MM.1S (cell line): ENCODE measurements around the gene TMEFF1.
"Not testable (repeated sequence)": the region's sequence is repeated elsewhere in the genome, so short reads cannot be mapped to it uniquely, and the experiment has no call there.

Experiments used
- EZH2 ChIP-seq: fragments of 300-600 bp; sonication (generic); optimal IDR thresholded peaks from 2 replicates; pipeline ENCODE3; 2017; ENCODE audit warnings: low read depth, mild to moderate bottlenecking, antibody characterized with exemption, low read length, mixed read lengths
- EZH2phosphoT487 ChIP-seq: fragments of 300-600 bp; sonication (generic); IDR thresholded peaks from 2 replicates; pipeline ENCODE4 v1.6.1; 2018; ENCODE audit warnings: antibody characterized with exemption, low read length
- TF ChIP-seq, protein P1 (sequence below): fragments of 300-600 bp; sonication (generic); IDR thresholded peaks from 2 replicates; pipeline ENCODE4 v1.5.1; 2016; ENCODE audit warnings: antibody characterized with exemption, low read length, mixed read lengths

DNA sequence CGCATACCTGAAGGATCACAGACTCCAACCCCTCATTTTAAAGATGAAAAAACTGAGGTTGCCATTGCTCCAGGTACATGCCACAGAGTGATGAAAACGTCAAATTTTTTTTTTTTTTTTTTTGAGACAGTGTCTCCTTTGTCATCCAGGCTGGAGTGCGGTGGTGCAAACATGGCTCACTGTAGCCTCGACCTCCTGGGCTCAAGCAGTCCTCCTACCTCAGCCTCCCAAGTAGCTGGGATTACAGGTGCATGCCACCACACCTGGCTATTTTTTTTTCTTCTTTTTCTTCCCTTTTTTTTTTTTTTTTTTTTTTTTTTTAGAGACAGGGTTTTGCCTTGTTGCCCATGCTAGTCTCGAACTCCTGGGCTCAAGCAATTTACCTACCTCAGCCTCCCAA lies 32.5 kb upstream of the TMEFF1 start:
- TF ChIP-seq EZH2, EZH2phosphoT487: not testable (repeated sequence)
- TF ChIP-seq, protein P1, sequence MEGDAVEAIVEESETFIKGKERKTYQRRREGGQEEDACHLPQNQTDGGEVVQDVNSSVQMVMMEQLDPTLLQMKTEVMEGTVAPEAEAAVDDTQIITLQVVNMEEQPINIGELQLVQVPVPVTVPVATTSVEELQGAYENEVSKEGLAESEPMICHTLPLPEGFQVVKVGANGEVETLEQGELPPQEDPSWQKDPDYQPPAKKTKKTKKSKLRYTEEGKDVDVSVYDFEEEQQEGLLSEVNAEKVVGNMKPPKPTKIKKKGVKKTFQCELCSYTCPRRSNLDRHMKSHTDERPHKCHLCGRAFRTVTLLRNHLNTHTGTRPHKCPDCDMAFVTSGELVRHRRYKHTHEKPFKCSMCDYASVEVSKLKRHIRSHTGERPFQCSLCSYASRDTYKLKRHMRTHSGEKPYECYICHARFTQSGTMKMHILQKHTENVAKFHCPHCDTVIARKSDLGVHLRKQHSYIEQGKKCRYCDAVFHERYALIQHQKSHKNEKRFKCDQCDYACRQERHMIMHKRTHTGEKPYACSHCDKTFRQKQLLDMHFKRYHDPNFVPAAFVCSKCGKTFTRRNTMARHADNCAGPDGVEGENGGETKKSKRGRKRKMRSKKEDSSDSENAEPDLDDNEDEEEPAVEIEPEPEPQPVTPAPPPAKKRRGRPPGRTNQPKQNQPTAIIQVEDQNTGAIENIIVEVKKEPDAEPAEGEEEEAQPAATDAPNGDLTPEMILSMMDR = not testable (repeated sequence)
